Lung (tissue), 12 donors: ENCODE results near the gene GARS1. TPM values are rescaled to one million over a fixed set of nuclear protein-coding genes. Genes with fewer than 3 reads are reported as not detected.

Experiments used
- ATAC-seq: fragments of 200-7000 bp; cut with Tn5 transposase; one replicate; pipeline ENCODE4 v1.9.1; 2020; ENCODE audit warnings: moderate number of reproducible peaks; ENCODE audit not compliant: insufficient read depth, low FRiP score
- DNase-seq, 3 donors: peaks; one replicate each; pipeline ENCODE4 v3.0.0-alpha.2; 2013 to 2017
- H3K27ac ChIP-seq, 2 donors: one replicate each; pipeline ENCODE4 v1.5.1; 2013; ENCODE audit warnings: mild to moderate bottlenecking in 2 of 2, moderate library complexity in 2 of 2, control low read depth in 1 of 2, inconsistent platforms in 1 of 2, low read depth in 1 of 2, low read length in 1 of 2
- H3K27me3 ChIP-seq, 3 donors: one replicate each; pipeline ENCODE4 v1.5.1; 2013; ENCODE audit warnings: low read length in 2 of 3; ENCODE audit not compliant: control insufficient read depth in 3 of 3, insufficient read depth in 3 of 3
- H3K36me3 ChIP-seq, 4 donors: one replicate each; pipeline ENCODE4 v1.5.1; 2013; ENCODE audit warnings: low read length in 4 of 4, mild to moderate bottlenecking in 1 of 4, moderate library complexity in 1 of 4; ENCODE audit not compliant: control insufficient read depth in 4 of 4, insufficient read depth in 4 of 4
- H3K4me1 ChIP-seq, 5 donors: one replicate each; pipeline ENCODE4 v1.5.1; 2013; ENCODE audit warnings: low read length in 5 of 5, mild to moderate bottlenecking in 2 of 5, moderate library complexity in 1 of 5; ENCODE audit not compliant: control insufficient read depth in 5 of 5, insufficient read depth in 5 of 5
- H3K4me3 ChIP-seq: one replicate; pipeline ENCODE4 v1.5.1; 2013; ENCODE audit warnings: mild to moderate bottlenecking, control low read depth, moderate library complexity
- H3K9ac ChIP-seq, 2 donors: one replicate each; pipeline ENCODE4 v1.5.1; 2013; ENCODE audit warnings: low read length in 2 of 2, control low read depth in 1 of 2; ENCODE audit not compliant: insufficient read depth in 1 of 2
- H3K9me3 ChIP-seq, 4 donors: one replicate each; pipeline ENCODE4 v1.5.1; 2013; ENCODE audit warnings: low read length in 3 of 4, mild to moderate bottlenecking in 1 of 4, moderate library complexity in 1 of 4; ENCODE audit not compliant: control insufficient read depth in 4 of 4, insufficient read depth in 3 of 4
- WGBS, 2 donors: extraction: QIAGEN DNeasy Blood & Tissue Kit; methylation state at CpG; one replicate each; pipeline ENCODE4 v1.1.7; 2013; 5-methylcytosine and 5-hydroxymethylcytosine counted together
- polyA plus RNA-seq, 2 donors: library from polyadenylated mRNA; stranded (reverse); fragments of 200-250 nt; gene quantifications; one replicate each; pipeline ENCODE4 v1.2.1, GENCODE V29; 2013
- total RNA-seq, 2 donors: library from RNA; depleted of rRNA in 1 of 2; stranded (reverse); fragments of >200 nt in 1 of 2; gene quantifications; one replicate each; pipeline ENCODE4 v1.2.1, GENCODE V29; 2014 to 2021
- TF ChIP-seq, protein P1 (sequence below): IDR thresholded peaks from 2 replicates; pipeline ENCODE4 v1.5.1; 2012; ENCODE audit warnings: mild to moderate bottlenecking; ENCODE audit errors: control extremely low read depth, extremely low read depth
- donor health status: control.
- donor health status: control.
- donor health status: Bipolar disorder and iron deficiency.
- donor health status: healthy.
- donor health status: DM: yes; HTN: yes; CAD: no.

The GARS1 gene
- total and polyA plus RNA-seq, 4 donors = 55.5 to 132 (median 92.1) TPM

DNA sequence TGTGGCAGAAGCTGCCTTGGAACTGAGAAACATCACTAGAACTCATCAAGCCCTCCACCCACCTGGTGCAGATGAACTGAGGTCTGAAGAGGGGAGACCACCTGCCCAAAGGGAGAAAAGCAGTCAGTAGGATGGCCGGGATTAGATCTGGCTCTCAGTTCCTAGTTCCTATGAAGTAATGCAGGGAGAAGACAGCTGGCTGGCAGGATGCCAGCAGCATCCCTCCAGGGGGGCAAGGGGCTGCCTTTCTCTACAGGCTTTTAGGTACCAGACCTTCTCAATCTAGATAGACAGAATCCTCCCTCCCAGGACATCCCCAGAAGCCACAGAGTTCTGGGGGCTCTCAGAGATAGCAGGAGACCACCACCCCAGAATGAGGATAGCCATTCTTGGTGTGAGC is 79.7 kb downstream of the GARS1 start:
- H3K27me3 ChIP-seq = peaks cover 0 to 16% (median 15%) of the 10 kb centered on the region in 3 donors
- no peaks in the 10 kb centered on the region for H3K4me1 ChIP-seq
- TF ChIP-seq, protein P1, sequence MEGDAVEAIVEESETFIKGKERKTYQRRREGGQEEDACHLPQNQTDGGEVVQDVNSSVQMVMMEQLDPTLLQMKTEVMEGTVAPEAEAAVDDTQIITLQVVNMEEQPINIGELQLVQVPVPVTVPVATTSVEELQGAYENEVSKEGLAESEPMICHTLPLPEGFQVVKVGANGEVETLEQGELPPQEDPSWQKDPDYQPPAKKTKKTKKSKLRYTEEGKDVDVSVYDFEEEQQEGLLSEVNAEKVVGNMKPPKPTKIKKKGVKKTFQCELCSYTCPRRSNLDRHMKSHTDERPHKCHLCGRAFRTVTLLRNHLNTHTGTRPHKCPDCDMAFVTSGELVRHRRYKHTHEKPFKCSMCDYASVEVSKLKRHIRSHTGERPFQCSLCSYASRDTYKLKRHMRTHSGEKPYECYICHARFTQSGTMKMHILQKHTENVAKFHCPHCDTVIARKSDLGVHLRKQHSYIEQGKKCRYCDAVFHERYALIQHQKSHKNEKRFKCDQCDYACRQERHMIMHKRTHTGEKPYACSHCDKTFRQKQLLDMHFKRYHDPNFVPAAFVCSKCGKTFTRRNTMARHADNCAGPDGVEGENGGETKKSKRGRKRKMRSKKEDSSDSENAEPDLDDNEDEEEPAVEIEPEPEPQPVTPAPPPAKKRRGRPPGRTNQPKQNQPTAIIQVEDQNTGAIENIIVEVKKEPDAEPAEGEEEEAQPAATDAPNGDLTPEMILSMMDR = no peak
- H3K9ac ChIP-seq = no peak overlapping the region
- WGBS, 2 donors = 42 to 73% methylated on average over 1 of the region's 1 CpG
- H3K27ac ChIP-seq = no peak overlapping the region
- H3K4me3 ChIP-seq = no peak overlapping the region
- ATAC-seq = no peak
- DNase-seq = no peak
- peaks cover 0 to 8% (median 0%) of the 10 kb centered on the region in 4 donors for H3K9me3 ChIP-seq
- no peaks in the 10 kb centered on the region for H3K36me3 ChIP-seq

DNA sequence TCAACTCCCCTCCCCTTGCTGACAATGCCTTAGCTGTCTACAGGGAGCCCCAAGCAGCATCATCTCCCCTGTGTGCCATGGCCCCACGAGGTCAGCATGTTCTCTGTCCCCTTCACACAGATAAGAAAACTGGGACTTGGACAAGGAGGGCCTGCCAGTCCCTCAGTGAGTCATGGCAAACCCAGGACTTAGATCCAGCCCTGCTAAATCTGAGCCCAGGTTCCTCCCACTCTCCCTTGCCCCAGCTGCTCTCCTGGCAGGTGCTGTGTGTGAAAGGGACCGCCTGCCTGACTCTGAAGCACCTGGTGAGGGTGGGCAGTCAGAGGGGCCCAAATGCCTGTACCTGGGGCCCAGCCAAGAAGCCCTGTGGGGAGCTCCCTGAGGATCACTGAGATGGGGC is 80.2 kb downstream of the GARS1 start:
- Histone ChIP-seq H3K9ac (no peak overlapping the region), H3K36me3 (no peaks in the 10 kb centered on the region), H3K9me3 (peaks cover 0 to 8% (median 0%) of the 10 kb centered on the region in 4 donors), H3K27ac (no peak overlapping the region), H3K4me3 (no peak overlapping the region), H3K27me3 (peaks cover 0 to 20% (median 19%) of the 10 kb centered on the region in 3 donors), H3K4me1 (no peaks in the 10 kb centered on the region)
- TF ChIP-seq, protein P1 = no peak
- DNase-seq (no peak), ATAC-seq (no peak)
- WGBS, 2 donors = 66 to 72% methylated on average over 2 of the region's 2 CpGs

DNA sequence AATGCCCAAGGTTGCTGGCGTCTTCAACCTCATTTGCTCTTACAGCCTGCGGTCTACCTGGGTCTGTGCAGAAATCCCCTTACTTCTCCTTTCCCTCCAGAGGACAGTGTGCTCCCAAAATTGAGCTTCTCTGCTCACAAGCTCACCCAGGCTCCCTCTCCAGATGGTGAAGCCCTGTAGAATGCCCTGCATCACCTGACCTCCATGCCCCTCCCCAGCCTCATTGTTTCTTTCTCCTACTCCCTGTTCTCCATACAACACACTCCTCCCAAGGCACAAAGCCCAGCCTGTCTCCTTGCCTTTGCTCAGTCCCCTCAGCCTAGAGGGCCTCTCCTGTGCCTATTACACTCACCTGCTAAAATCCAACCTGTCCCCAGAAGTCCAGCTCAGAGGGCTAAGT is 84.1 kb downstream of the GARS1 start:
- Histone ChIP-seq H3K27me3 (peaks cover 0 to 50% (median 43%) of the 10 kb centered on the region in 3 donors), H3K9ac (no peak overlapping the region), H3K36me3 (no peaks in the 10 kb centered on the region), H3K9me3 (peaks cover 0 to 4% (median 0%) of the 10 kb centered on the region in 4 donors), H3K27ac (no peak overlapping the region), H3K4me1 (peaks cover 0 to 15% (median 6%) of the 10 kb centered on the region in 5 donors), H3K4me3 (no peak overlapping the region)
- DNase-seq (no peak), ATAC-seq (no peak)
- WGBS, 2 donors = 74 to 79% methylated on average over 2 of the region's 2 CpGs
- TF ChIP-seq, protein P1 = no peak

DNA sequence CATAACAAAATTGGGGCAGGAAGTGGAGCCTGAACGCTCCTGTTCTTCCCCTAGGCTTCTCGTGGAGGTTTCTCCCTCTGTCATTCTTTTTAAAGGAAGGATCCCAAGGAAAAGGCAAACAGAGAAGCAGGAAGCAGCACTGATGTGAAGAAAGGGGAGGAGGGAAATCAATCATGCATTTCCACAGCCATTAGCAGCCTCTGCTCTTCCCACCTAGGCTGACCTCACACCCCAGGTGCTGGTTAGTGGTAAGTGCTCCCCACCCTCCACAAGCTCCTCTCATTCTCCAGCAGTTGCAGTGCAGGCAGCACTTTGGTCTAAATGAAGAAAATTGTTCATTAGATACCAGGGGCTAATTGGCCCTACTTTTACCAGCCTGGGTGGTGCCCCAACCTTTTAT is 85.0 kb downstream of the GARS1 start:
- Histone ChIP-seq H3K9me3 (peaks cover 0 to 4% (median 0%) of the 10 kb centered on the region in 4 donors), H3K36me3 (no peaks in the 10 kb centered on the region), H3K27ac (no peak overlapping the region), H3K4me3 (no peak overlapping the region), H3K4me1 (peaks cover 0 to 15% (median 6%) of the 10 kb centered on the region in 5 donors), H3K9ac (no peak overlapping the region), H3K27me3 (peaks cover 0 to 55% (median 49%) of the 10 kb centered on the region in 3 donors)
- 8 to 11% methylated on average over 2 of the region's 2 CpGs for WGBS, 2 donors
- DNase-seq (no peak), ATAC-seq (no peak)
- TF ChIP-seq, protein P1 = no peak
